HG02610 (cell line): ENCODE results near the gene YIF1B.

Experiments used
- ATAC-seq: cut with Tn5 transposase; IDR thresholded peaks from one replicate; pipeline ENCODE4 v1.9.1; 2021; ENCODE audit warnings: mild to moderate bottlenecking, moderate library complexity; ENCODE audit not compliant: unreplicated experiment

YIF1B gene

DNA sequence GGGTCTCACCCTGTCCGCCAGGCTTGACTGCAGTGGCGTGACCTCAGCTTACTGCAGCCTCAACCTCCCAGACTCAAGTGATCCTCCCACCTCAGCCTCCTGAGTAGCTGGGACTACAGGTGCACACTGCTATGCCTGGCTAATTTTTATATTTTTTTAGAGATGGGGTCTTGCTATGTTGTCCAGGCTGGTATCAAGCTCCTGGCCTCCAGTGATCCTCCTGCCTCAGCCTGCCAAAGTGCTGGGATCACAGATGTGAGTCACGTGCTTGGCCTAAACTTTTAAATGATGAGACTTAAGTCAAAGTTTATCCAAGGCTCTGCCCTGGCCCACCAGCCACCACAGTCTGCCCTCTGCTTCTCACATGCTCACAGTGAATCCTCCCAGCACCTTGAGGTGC, 9.5 kb downstream of the YIF1B start:
- ATAC-seq = no peak

DNA sequence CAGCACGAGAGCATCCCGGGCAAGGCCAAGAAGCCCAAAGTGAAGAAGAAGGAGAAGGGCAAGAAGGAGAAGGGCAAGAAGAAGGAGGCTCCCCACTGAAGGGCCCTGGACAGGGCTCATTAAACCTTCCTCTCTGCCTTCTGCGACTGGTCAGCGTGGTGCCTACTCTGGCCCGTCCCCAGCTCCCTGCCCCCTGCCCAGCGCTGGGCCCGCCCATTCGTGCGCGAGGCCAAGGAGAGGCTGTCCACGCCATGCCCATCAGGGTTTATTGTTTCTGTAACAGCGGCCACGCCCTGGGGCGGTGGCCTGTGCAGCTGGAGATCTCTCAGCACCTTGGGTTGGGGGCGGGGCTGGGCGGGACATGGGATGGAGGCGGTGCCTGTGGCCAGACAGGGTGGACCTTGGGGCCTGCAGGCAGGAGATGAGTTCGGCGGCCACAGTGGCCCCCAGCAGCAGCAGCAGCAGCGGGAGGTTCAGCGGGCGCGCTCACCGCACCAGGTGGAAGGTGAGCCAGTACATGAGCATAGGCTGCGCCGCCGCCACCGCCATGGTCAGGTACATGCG, 10.8 kb downstream of the YIF1B start:
- ATAC-seq = no peak

DNA sequence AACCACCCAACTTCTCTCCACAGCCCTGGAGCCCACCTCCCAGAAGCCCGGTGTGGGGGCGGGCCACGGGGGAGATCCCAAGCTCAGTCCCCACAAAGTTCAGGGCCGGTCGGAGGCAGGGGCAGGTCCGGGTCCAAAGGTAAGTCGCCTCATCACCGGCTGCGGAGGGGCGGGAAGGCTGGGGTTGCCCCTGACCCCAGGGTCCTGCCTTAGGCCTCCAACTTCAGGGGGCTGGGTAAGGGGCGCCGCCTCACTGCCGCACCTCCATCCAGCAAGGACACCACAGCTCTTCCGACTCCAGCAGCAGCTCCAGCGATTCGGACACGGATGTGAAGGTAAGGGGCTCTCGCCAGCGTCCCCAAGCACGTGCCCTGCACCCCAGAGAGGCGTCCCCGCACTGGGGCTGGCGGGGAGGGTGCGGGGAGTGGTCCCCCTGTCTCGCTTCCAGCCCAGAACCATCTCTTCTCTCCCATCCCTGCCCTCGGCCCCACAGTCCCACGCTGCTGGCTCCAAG, 11.3 kb downstream of the YIF1B start:
- no peak for ATAC-seq

DNA sequence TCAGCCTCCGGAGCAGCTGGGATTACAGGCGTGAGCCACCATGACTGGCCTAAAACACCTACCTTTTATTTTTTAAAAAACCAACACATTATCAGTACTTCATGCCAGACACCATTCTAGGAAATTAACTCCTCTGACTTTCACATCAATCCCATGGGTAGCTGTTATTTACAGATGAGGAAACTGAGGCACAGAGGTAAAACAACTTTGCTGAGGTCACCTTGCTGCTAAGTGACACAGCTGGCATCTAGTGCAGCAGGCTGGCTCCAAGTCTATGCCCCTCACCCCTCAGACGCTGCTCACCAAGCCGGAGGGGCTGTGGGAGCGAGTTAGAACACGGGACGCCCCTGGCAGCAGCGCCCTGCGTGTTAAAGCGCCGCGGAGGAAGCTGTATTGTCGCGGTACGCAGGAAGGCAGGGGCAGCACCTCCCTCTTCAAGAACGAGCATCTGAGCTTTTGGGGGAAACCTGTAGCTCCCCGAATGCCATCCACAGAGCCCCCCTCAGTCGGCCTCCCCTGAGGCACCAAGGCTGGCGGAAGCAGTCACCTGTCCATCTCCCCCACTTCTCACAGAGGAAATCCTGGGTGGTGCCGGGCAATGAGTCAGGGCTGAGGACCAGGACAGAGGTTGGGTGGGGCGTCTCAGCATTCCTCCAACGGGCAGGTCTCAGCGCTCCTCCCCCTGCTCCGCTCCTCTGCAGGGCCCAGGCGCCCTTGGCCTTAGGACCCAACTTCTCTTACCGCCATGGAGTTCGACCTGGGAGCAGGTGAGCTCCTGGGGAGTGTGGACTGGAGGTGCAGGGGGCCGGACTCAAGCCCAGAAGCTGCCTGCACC, 12.0 kb downstream of the YIF1B start, which contains the start of gene C19orf33:
TSS of gene C19orf33 (plus strand) at position 735 of the 835 bp plus-strand sequence. CDS start at position 746, 11 bp downstream.
- ATAC-seq = no peak

DNA sequence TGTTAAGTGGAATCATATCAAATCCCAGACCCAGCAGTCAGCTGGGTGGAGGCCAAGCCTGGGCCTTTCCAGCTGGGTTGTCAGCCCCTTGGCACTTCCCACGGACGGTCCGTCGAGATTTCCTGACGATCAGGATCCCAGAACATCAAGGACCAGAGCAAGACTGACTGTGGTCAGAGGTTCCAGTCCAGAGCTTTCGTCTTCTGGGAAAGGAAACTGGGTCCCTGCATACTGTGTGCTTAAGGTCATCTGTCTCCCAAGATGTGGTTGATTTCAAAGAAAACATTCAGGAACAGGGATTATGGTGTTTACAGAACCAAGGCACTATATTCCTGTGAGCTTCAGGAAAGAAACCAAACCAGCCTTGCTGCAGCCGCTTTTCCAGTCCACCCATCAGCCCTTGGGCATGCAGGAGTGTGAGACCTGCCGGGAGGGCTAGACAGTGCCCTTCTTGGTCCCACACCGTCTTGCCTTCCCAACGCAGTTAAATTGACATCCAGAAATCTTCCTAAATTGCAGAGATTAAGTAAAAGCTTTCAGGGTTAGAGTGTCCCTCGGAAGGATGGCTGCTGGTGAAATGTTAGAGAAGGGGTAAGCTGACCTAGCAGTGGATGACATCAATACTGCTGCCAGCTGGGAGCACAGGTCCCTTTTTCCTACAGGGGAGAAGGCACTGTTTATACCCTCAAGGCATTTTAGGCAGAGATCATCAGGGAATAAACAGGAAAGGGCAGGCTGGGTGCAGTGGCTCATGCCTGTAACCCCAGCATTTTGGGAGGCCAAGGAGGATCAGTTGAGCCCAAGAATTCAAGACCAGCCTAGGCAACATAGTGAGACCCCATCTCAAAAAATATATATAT, 16.7 kb downstream of the YIF1B start:
- ATAC-seq = no peak

DNA sequence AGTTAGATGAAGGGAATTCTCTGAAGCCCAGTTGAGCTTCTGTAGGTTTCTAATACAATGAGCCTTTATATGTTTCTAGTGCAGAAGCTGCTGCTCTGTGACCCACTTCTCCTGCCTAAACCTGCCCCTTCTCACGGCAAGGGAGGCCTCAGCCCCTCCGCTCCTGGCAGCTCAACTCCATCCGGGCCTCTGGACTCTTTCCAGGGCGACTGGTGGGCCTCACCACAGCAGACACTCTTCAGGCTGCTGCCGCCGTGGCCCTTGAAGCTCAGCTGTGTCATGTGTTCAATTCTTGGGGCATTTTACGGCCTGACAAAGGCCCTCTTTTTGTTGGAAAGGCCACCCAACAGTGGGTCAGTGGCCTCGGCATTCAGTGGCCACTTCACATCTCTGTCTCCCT, 21.7 kb downstream of the YIF1B start:
- ATAC-seq = no peak

DNA sequence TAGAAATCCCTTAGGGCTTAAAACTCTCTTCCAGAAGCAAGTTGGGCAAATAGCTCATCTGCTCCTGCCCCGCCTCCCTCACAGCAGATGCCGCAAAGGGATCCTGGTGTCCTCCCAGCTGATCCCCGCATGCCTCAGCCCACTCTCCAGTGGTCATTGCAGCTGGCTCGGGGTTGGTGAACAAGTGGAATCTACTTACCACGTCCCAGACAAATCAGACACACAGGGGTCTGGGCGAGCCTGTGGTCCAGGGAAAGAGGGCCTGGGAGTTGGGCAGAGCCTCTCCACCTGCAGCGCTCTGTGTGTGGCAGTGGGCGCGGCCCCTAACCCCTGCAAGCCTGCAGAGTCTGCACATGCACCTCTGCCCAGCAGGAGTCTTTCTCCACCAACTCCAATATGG, 22.5 kb downstream of the YIF1B start:
- no peak for ATAC-seq

DNA sequence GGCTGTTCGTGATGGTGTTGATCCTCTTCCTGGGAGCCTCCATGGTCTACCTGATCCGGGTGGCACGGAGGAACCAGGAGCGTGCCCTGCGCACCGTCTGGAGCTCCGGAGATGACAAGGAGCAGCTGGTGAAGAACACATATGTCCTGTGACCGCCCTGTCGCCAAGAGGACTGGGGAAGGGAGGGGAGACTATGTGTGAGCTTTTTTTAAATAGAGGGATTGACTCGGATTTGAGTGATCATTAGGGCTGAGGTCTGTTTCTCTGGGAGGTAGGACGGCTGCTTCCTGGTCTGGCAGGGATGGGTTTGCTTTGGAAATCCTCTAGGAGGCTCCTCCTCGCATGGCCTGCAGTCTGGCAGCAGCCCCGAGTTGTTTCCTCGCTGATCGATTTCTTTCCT, 23.9 kb downstream of the YIF1B start:
- ATAC-seq = no peak

DNA sequence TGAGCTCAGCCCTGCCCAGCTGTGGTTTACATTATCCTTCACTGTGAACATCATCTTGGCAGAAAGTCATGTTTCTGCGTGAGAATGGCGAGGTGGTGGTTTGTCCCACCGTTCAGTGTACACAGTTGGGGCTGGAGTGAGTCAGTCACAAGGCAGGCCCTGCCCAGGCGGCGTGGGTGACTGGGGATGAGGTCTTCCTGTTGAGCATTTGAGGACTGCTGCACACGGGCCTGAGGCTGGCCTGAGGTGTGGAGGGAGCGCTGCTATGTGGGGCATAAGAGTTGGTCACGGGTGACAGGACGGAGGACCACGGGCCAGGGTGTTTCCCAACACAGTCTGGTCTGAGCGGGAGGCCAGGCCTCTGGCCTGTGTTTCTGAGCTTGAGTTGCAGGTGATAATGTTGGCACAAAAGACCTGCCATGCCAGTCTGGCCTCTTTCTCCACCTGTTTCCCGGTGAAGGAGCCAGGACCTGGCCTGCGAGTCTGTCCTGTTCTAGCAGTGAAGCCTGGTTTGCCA, 25.1 kb downstream of the YIF1B start:
- ATAC-seq = no peak

DNA sequence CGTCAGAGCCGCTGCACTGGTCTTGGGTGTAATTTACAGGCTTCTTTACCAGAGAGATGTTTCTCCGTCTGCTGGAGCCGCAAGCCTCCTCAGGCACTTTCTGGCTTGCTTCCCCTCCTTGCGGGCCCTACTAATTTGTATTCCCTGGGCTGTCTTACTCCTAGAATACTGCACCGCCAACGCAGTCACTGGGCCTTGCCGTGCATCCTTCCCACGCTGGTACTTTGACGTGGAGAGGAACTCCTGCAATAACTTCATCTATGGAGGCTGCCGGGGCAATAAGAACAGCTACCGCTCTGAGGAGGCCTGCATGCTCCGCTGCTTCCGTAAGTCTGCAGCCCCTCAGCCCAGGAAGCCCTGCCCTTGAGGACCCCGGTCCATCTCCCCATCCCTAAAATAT, 25.8 kb downstream of the YIF1B start:
- no peak for ATAC-seq

DNA sequence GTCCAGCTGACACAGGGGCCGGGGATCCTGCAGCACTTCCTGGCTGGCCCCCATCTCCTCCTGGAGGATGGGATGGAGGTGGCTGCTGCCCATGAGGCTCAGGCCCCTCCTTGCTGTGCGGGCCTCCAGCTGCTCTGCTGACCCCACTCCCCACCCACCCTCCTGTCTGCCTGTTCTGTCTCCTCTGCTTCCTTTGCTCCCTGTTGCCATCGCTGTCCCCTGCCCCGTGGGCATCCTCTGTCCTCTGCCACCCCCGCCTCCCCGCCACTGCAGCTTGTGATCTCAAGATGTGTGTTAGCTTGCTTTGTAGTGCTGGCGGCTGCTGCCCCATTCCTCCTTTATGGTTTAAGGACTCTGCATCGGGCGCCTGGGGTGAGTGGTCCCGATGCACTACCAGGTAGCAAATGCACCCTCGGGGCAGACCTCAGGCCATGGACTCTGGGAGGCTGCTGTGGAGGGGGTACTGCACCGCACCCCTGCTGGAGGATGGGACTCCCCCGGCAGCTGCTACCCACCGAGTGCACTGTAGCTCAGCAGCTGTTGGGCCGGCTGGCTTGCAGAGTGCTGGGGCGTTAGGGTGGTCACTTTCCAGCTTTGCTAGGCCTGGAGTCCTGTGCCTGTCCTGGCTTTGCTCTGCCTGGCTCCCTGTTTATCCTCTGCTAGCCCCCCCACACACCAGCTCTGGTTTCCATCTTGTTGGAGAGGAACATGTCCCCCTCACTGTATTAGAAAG, 27.5 kb downstream of the YIF1B start:
- no peak for ATAC-seq

DNA sequence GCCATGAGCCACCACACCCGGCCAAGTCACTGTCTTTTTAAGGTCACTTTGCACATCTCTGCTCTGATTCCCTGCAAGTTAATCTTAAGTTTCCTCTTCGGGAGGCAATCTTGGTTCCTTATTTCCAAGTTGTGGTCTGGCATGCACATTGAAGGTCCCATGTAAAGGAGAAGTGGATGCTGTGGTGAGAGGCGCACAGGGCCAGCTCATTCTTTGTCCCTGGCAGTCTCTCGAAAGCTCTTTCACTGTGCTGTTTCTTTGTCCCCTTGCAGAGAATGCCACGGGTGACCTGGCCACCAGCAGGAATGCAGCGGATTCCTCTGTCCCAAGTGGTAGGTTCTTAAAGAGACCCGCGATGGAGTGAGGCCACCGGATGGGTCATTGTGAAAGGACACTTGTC, 28.1 kb downstream of the YIF1B start:
- no peak for ATAC-seq

DNA sequence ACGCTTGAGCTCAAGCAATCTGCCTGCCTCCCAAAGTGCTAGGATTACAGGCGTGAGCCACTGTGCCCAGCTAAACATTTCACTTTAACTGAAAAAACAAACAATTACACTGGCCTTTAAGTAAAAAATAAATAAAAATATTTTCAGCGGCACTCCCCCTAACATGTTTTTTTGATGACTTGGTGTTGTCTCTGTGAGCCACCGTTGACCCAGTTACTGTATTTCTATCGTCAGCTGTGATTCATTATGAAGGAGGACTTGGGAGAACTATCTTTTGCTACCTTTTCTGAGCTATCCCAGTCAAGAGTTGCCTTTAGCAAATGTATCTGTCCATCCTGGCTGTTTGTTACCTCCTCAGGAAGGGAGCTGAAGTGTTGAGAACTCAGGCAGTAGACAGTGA, 30.2 kb downstream of the YIF1B start:
- ATAC-seq = no peak

DNA sequence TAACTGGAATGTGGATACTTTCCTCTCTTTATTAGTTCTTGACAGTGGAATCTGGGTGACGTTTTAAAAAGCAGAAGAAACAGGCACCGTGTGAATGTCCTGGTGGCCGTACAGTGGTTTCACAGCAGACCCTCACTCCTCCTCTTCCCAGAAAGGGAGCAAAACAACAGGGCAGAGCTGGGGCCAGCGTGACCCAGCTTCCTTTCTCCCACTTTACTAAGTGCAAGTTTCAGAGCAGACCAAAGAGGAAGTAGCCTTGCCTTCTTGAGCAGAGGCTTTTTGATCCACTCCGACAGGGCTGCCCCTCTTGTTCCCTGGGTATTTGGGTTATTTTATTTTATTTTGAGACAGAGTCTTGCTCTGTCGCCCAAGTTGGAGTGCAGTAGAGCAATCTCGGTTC, 31.3 kb downstream of the YIF1B start:
- no peak for ATAC-seq

DNA sequence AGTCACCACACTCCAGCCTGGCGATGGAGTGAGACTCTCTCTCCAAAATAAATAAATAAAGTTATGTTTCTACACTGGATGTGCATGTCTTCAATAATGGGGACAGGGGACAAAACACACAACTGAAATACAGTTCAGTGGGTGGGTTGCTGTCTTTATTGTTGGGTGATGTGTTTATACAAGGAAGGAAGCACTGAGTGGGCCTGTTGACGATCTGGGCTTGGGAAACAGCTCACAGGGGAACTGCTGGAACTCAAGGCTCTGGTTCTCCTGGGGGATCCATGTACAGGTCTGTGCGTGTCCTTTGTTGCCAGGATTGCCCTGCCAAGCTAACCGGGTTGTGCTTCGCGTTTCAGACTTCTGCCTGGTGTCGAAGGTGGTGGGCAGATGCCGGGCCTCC, 32.5 kb downstream of the YIF1B start:
- no peak for ATAC-seq

DNA sequence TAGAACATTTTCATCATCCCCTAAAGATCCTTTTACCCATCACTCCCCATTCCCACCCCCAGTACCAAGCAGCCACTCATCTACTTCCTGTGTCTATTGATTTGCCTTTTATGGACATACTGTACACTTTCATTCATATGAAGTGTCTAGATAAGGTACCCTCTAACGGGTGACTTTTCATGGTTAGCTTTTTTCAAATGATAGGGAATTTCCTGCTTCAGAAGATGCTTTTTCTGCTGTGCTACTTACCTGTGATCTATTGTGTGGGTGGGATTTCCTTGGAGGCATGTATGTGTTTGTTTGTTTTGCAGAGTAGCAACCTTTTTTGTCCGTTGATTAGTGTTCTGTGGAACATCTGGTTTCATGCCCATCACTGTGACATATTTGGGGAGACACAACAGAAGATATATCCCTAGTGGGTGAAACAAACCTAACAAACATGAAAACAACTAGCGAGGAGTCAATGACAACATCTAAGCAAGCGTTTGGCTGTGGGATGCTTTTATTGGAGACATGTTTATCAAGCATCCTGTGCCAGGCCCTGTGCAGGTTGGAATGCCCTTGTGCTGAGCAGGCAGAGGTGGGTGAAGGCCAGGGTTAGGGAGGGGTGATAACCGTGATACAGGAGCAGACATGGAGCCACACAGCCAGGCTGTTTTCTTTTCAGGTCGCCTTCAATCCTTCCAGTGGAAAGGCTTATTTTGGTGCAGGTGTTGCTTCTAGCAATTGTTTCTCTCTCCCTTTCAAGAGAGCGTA, 33.8 kb downstream of the YIF1B start:
- ATAC-seq = no peak

DNA sequence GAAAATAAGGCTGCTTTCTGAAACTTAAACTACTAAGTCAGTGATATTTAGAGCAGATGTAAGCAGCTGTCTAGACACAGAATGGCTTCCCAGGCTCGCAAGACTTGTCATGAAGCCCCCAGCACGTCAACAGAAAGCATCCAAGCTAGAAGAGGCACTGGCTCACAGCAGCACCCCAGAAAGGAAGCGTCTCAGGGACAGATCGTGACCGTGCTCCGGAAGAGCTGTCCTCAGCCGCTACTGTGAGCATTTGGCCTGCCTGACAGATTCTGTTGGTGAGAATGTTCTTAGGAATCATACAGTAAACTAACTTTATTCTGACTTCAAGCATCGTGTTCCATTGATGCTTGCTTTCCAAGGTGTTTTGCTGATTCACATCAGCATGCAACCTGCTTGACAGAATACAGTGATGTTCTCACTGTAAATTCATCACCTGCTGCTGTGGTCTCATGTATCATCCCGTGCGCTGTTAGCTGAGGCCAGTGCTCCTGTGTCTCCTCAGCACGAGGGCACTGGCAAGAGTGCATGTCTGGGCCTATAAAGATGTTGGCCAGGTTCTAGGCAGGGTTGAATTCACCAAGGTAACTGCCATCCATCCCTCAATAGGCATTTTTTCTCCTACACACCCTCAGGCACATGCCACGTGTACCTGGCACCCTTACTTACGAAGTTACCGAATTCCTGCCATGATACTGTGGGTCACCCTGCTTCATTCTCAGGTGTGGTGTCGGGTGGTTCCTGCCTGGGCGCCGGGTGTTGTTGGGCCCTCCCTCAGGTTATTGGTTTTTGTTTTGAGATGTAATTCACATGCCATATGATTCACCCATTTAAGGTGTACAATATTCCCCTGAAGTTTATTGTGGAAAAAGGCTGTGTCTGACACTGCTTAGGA, 35.5 kb downstream of the YIF1B start:
- ATAC-seq = no peak

DNA sequence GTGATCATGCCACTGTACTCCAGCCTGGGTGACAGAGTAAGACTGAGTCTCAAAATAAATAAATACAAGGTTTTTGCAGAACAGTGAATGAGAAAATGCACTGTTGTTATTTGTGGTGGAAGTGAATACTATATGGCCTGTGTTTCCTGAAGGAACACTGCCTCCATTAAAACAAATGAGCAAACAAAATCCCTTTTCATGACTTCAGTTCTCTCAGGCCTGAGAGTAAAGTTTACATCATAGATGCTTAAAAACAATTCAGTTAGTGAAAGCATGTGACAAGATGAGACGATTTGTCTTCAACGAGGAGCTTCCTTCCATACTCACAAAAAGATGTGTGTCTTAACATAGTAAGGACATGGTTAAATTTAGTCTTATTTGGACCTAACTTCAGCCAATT, 37.0 kb downstream of the YIF1B start:
- no peak for ATAC-seq
